Kidney (tissue), 14 donors: Measurements from ENCODE around the gene NAP1L4. TPM values are rescaled to one million over a fixed set of nuclear protein-coding genes. Genes with fewer than 3 reads are reported as not detected.

Experiments
- DNase-seq, 5 donors: peaks; one replicate each; pipeline ENCODE4 v3.0.0-alpha.2; 2013 to 2020
- FAIRE-seq: peaks from 2 replicates; lab custom pipeline; 2012; peaks lifted over from hg19 to GRCh38; lab: Jason Lieb, UNC
- H3K27ac ChIP-seq, 2 donors: one replicate each; pipeline ENCODE4 v1.7.0; 2013; ENCODE audit warnings: low read depth in 2 of 2, low read length in 2 of 2, inconsistent platforms in 1 of 2
- H3K27me3 ChIP-seq: one replicate; pipeline ENCODE4 v1.7.1; 2013; ENCODE audit warnings: low read length, inconsistent platforms; ENCODE audit not compliant: control insufficient read depth, insufficient read depth
- H3K36me3 ChIP-seq, 3 donors: one replicate each; pipeline versions ENCODE4 v1.7.0 to v1.7.1; 2013; ENCODE audit warnings: low read length in 3 of 3, control low read depth in 1 of 3, inconsistent platforms in 1 of 3; ENCODE audit not compliant: insufficient read depth in 3 of 3, control insufficient read depth in 2 of 3
- H3K4me1 ChIP-seq, 3 donors: one replicate each; pipeline versions ENCODE4 v1.7.0 to v1.7.1; 2013; ENCODE audit warnings: low read length in 3 of 3, inconsistent platforms in 1 of 3, low read depth in 1 of 3; ENCODE audit not compliant: control insufficient read depth in 2 of 3, insufficient read depth in 2 of 3
- H3K4me3 ChIP-seq, 3 donors: one replicate each; pipeline versions ENCODE4 v1.7.0 to v1.8.1; 2013; ENCODE audit warnings: low read length in 3 of 3, control low read depth in 1 of 3, inconsistent platforms in 1 of 3
- H3K9ac ChIP-seq, 3 donors: one replicate each; pipeline versions ENCODE4 v1.7.0 to v1.7.1; 2013; ENCODE audit warnings: low read length in 3 of 3, control low read depth in 1 of 3, inconsistent platforms in 1 of 3
- H3K9me3 ChIP-seq, 3 donors: one replicate each; pipeline versions ENCODE4 v1.7.0 to v1.7.1; 2013; ENCODE audit warnings: low read length in 3 of 3, control low read depth in 1 of 3, inconsistent platforms in 1 of 3; ENCODE audit not compliant: control insufficient read depth in 2 of 3, insufficient read depth in 1 of 3
- CTCF ChIP-seq: IDR thresholded peaks from 3 replicates; pipeline ENCODE4 v1.5.1; 2012; ENCODE audit warnings: mild to moderate bottlenecking, moderate library complexity, borderline replicate concordance; ENCODE audit not compliant: insufficient read depth; ENCODE audit errors: extremely low read depth
- intact Hi-C: fragments of 100-400 bp; cut with DNase I; formaldehyde crosslinking; loops from one replicate; pipeline ENCODE4 v1.11.1; 2022
- polyA plus RNA-seq: library from polyadenylated mRNA; stranded (reverse); fragments of 350-450 nt; fragmentation: Illumina TruSeq; extraction: RNeasy Lipid Tissue Mini Kit (QIAGEN cat#74804); gene quantifications from one replicate; pipeline ENCODE4 v1.2.3, GENCODE V29; 2014; ENCODE audit warnings: low read depth, low replicate concordance; ENCODE audit not compliant: insufficient read depth
- total RNA-seq: library from RNA; stranded (reverse); fragmentation: NEBNext Ultra II Directional; extraction: Animal tissue kit (Norgen Biotek cat#: 25700); gene quantifications from one replicate; pipeline ENCODE4 v1.2.1, GENCODE V29; 2021
- donor health status: control.
- donor health status: control.
- donor health status: control.
- donor health status: control.
- donor health status: control.
- donor health status: DM: yes; HTN: yes; CAD: no.
- donor health status: Normal renal cell carcinoma (clear cell type).

NAP1L4 gene
- total and polyA plus RNA-seq, 2 donors from 2014 or later: 120 to 133 TPM

- no peak for TF ChIP-seq CTCF
- H3K27ac ChIP-seq: peak overlapping the region; percentile 53 to 96
- no peak overlapping the region for H3K4me3 ChIP-seq
- intact Hi-C loops: no loop called here
- peaks cover 0 to 21% (median 19%) of the 10 kb centered on the region in 3 donors for H3K4me1 ChIP-seq
- FAIRE-seq: no peak
- H3K9ac ChIP-seq: peak overlapping the region in 1 of 3 donors; percentile 10
- no peaks in the 10 kb centered on the region for H3K9me3 ChIP-seq
- H3K36me3 ChIP-seq: no peaks in the 10 kb centered on the region
- H3K27me3 ChIP-seq: no peaks in the 10 kb centered on the region
- DNase-seq: no peak
Measured at GRCh38 chr11:2899080-2899783, 92.9 kb downstream of the NAP1L4 start.

GRCh38 chr11:2898366-2899079 is 93.6 kb downstream of the NAP1L4 start:
- peaks cover 0 to 21% (median 14%) of the 10 kb centered on the region in 3 donors for H3K4me1 ChIP-seq
- no peaks in the 10 kb centered on the region for H3K9me3 ChIP-seq
- H3K36me3 ChIP-seq: no peaks in the 10 kb centered on the region
- peak overlapping the region; percentile 53 to 96 for H3K27ac ChIP-seq
- no peaks in the 10 kb centered on the region for H3K27me3 ChIP-seq
- no peak for FAIRE-seq
- no peak for TF ChIP-seq CTCF
- DNase-seq: peak in 1 of 5 donors; percentile 93
- intact Hi-C loops: no loop called here
- H3K9ac ChIP-seq: no peak overlapping the region
- no peak overlapping the region for H3K4me3 ChIP-seq

GRCh38 chr11:2897048-2897447 is 95.1 kb downstream of the NAP1L4 start:
- Histone ChIP-seq H3K4me3 (no peak overlapping the region), H3K27me3 (no peaks in the 10 kb centered on the region), H3K9me3 (no peaks in the 10 kb centered on the region), H3K36me3 (no peaks in the 10 kb centered on the region), H3K9ac (no peak overlapping the region), H3K4me1 (peaks cover 0 to 22% (median 3%) of the 10 kb centered on the region in 3 donors), H3K27ac (no peak overlapping the region)
- intact Hi-C loops: no loop called here
- DNase-seq (no peak), FAIRE-seq (no peak)
- TF ChIP-seq CTCF: no peak
